SK-N-SH treated with all-trans-retinoic acid at 6 μM for 48 hours (cell line): ENCODE measurements around the gene CNTN4.

Experiments used
- ATAC-seq: fragments of 200-7000 bp; cut with Tn5 transposase; 3 replicates; pipeline ENCODE4 v1.9.1; 2020; ENCODE audit warnings: mild to moderate bottlenecking, moderate library complexity
- ARNTL ChIP-seq: fragments of 450-650 bp; formaldehyde crosslinking; IDR thresholded peaks from 2 replicates; pipeline ENCODE4 v1.5.0; 2020; ENCODE audit warnings: low read depth, mild to moderate bottlenecking, moderate library complexity, borderline replicate concordance
- BACH2 ChIP-seq: fragments of 250-450 bp; sonication (Bioruptor Pico); IDR thresholded peaks from 2 replicates; pipeline ENCODE4 v1.9.0; 2021; ENCODE audit warnings: mild to moderate bottlenecking, borderline replicate concordance
- CREB5 ChIP-seq: fragments of 250-450 bp; sonication (Bioruptor Pico); IDR thresholded peaks from 2 replicates; pipeline ENCODE4 v1.5.1; 2020; ENCODE audit warnings: low read depth, mild to moderate bottlenecking, moderate library complexity
- CSRNP3 ChIP-seq: fragments of 250-450 bp; sonication (Bioruptor Pico); IDR thresholded peaks from 2 replicates; pipeline ENCODE4 v1.5.1; 2021; ENCODE audit warnings: mild to moderate bottlenecking, moderate library complexity
- ESRRG ChIP-seq: fragments of 250-450 bp; sonication (Bioruptor Pico); IDR thresholded peaks from 2 replicates; pipeline ENCODE4 v1.6.1; 2021; ENCODE audit warnings: mild to moderate bottlenecking
- GLIS3 ChIP-seq: fragments of 250-450 bp; sonication (Bioruptor Pico); IDR thresholded peaks from 2 replicates; pipeline ENCODE4 v1.5.0; 2020; ENCODE audit warnings: mild to moderate bottlenecking, moderate library complexity
- ISL1 ChIP-seq: fragments of 250-450 bp; sonication (Bioruptor Pico); IDR thresholded peaks from 2 replicates; pipeline ENCODE4 v2.1.2; 2022; ENCODE audit warnings: mild to moderate bottlenecking, moderate library complexity
- OSR1 ChIP-seq: fragments of 250-450 bp; sonication (Bioruptor Pico); IDR thresholded peaks from 2 replicates; pipeline ENCODE4 v1.8.0; 2022; ENCODE audit warnings: moderate library complexity, mild to moderate bottlenecking, inconsistent platforms
- PATZ1 ChIP-seq: fragments of 250-450 bp; sonication (Bioruptor Pico); IDR thresholded peaks from 2 replicates; pipeline ENCODE4 v1.8.0; 2020; ENCODE audit warnings: mild to moderate bottlenecking, moderate library complexity, borderline replicate concordance
- POU6F1 ChIP-seq: fragments of 250-450 bp; sonication (Bioruptor Pico); IDR thresholded peaks from 2 replicates; pipeline ENCODE4 v1.8.0; 2021; ENCODE audit warnings: low read depth, mild to moderate bottlenecking, moderate library complexity, borderline replicate concordance
- PPARA ChIP-seq: fragments of 250-450 bp; sonication (Bioruptor Pico); IDR thresholded peaks from 2 replicates; pipeline ENCODE4 v1.5.0; 2020; ENCODE audit warnings: mild to moderate bottlenecking, borderline replicate concordance
- RARB ChIP-seq: fragments of 250-450 bp; sonication (Bioruptor Pico); IDR thresholded peaks from 2 replicates; pipeline ENCODE4 v1.8.0; 2021; ENCODE audit warnings: mild to moderate bottlenecking, moderate library complexity
- TCF4 ChIP-seq: fragments of 250-450 bp; sonication (Bioruptor Pico); IDR thresholded peaks from 2 replicates; pipeline ENCODE4 v1.8.0; 2021; ENCODE audit warnings: mild to moderate bottlenecking, moderate library complexity, borderline replicate concordance
- TOX ChIP-seq: fragments of 250-450 bp; sonication (Bioruptor Pico); IDR thresholded peaks from 2 replicates; pipeline ENCODE4 v1.8.0; 2021; ENCODE audit warnings: mild to moderate bottlenecking, moderate library complexity, borderline replicate concordance
- TSHZ2 ChIP-seq: fragments of 250-450 bp; sonication (Bioruptor Pico); IDR thresholded peaks from 2 replicates; pipeline ENCODE4 v1.5.0; 2020; ENCODE audit warnings: mild to moderate bottlenecking, moderate library complexity
- ZC3H10 ChIP-seq: fragments of 250-450 bp; sonication (Bioruptor Pico); IDR thresholded peaks from 2 replicates; pipeline ENCODE4 v1.5.1; 2021; ENCODE audit warnings: mild to moderate bottlenecking, moderate library complexity
- ZFP3 ChIP-seq: fragments of 250-450 bp; sonication (Bioruptor Pico); IDR thresholded peaks from 2 replicates; pipeline ENCODE4 v1.5.0; 2020; ENCODE audit warnings: mild to moderate bottlenecking, moderate library complexity
- ZNF565 ChIP-seq: fragments of 450-650 bp; formaldehyde crosslinking; conservative IDR thresholded peaks from 2 replicates; pipeline ENCODE4 v1.5.0; 2020; ENCODE audit warnings: low read depth, mild to moderate bottlenecking, moderate library complexity
- ZNF70 ChIP-seq: fragments of 450-650 bp; formaldehyde crosslinking; IDR thresholded peaks from 2 replicates; pipeline ENCODE4 v1.5.0; 2020; ENCODE audit warnings: mild to moderate bottlenecking, moderate library complexity
- ZNF8 ChIP-seq: fragments of 450-650 bp; formaldehyde crosslinking; IDR thresholded peaks from 2 replicates; pipeline ENCODE4 v1.5.0; 2020; ENCODE audit warnings: mild to moderate bottlenecking, moderate library complexity

The CNTN4 gene

GRCh38 chr3:2148561-2149340 lies 50.1 kb downstream of the CNTN4 start:
- no peak for TF ChIP-seq ZNF70 (CRISPR knock-in tag)
- TF ChIP-seq ZC3H10 (CRISPR knock-in tag), result no peak
- TF ChIP-seq TOX (CRISPR knock-in tag), result no peak
- TF ChIP-seq ESRRG (CRISPR knock-in tag), result no peak
- TF ChIP-seq TCF4 (CRISPR knock-in tag), result no peak
- no peak for TF ChIP-seq CREB5 (CRISPR knock-in tag)
- no peak for TF ChIP-seq OSR1 (CRISPR knock-in tag)
- TF ChIP-seq ISL1 (CRISPR knock-in tag), result no peak
- no peak for TF ChIP-seq ARNTL (CRISPR knock-in tag)
- no peak for TF ChIP-seq CSRNP3 (CRISPR knock-in tag)
- no peak for TF ChIP-seq RARB (CRISPR knock-in tag)
- no peak for ATAC-seq

GRCh38 chr3:2153053-2153452 lies 54.4 kb downstream of the CNTN4 start:
- no peak for TF ChIP-seq ARNTL (CRISPR knock-in tag)
- TF ChIP-seq CSRNP3 (CRISPR knock-in tag), result no peak
- no peak for TF ChIP-seq BACH2 (CRISPR knock-in tag)
- TF ChIP-seq ZFP3 (CRISPR knock-in tag), result no peak
- ATAC-seq, result no peak

- ATAC-seq, result no peak
- TF ChIP-seq ZC3H10 (CRISPR knock-in tag) (no peak), OSR1 (CRISPR knock-in tag) (no peak)
Observed at GRCh38 chr3:2153547-2153946, 54.9 kb downstream of the CNTN4 start.

GRCh38 chr3:2154621-2155020 lies 56.0 kb downstream of the CNTN4 start:
- no peak for ATAC-seq
- TF ChIP-seq ZNF565 (CRISPR knock-in tag) (no peak), BACH2 (CRISPR knock-in tag) (no peak), PATZ1 (CRISPR knock-in tag) (no peak), OSR1 (CRISPR knock-in tag) (no peak), CSRNP3 (CRISPR knock-in tag) (no peak), ZNF70 (CRISPR knock-in tag) (no peak), ARNTL (CRISPR knock-in tag) (no peak), TCF4 (CRISPR knock-in tag) (no peak), PPARA (CRISPR knock-in tag) (no peak), TOX (CRISPR knock-in tag) (no peak), GLIS3 (CRISPR knock-in tag) (no peak), TSHZ2 (no peak), ZFP3 (CRISPR knock-in tag) (no peak), POU6F1 (CRISPR knock-in tag) (no peak), ZNF8 (CRISPR knock-in tag) (no peak), CREB5 (CRISPR knock-in tag) (no peak), ZC3H10 (CRISPR knock-in tag) (no peak)
